DMS53 (cell line): ENCODE results near the gene ZNF831.

Source experiments
- DNase-seq: peaks from one replicate; lab custom pipeline; 2025; lab: John Stamatoyannopoulos, UW

Gene ZNF831

GRCh38 chr20:59305908-59306655 is 142.5 kb downstream of the ZNF831 start:
- DNase-seq = no peak

DNA sequence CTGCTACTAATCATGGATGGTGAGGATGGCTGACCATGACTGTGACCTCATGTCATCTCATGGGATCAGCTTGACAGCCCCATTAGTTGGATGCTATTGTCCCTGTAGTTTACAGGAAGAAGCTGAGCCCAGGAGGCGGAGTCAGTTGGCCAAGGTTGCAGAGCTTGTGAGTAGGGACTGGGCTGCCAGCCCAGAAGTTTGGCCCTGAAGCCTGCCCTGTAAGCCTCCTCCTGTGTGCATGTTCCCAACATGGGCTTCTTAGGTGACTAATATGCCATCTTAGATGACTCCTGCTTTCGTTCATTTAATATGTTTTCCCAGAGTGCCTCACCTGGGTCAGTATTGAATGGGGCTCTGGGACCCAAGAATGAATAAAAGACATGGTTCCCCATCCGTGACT is 143.6 kb downstream of the ZNF831 start:
- DNase-seq = no peak
